NCI-H1694 treated with DMSO at 0.1 percent for 48 hours (cell line): ENCODE measurements around the gene CAMTA1.
"Not testable (repeated sequence)": the region's sequence is repeated elsewhere in the genome, so short reads cannot be mapped to it uniquely, and the experiment has no call there.

Source experiments
- DNase-seq: peaks from one replicate; lab custom pipeline; 2025; lab: John Stamatoyannopoulos, UW

Gene CAMTA1

DNA sequence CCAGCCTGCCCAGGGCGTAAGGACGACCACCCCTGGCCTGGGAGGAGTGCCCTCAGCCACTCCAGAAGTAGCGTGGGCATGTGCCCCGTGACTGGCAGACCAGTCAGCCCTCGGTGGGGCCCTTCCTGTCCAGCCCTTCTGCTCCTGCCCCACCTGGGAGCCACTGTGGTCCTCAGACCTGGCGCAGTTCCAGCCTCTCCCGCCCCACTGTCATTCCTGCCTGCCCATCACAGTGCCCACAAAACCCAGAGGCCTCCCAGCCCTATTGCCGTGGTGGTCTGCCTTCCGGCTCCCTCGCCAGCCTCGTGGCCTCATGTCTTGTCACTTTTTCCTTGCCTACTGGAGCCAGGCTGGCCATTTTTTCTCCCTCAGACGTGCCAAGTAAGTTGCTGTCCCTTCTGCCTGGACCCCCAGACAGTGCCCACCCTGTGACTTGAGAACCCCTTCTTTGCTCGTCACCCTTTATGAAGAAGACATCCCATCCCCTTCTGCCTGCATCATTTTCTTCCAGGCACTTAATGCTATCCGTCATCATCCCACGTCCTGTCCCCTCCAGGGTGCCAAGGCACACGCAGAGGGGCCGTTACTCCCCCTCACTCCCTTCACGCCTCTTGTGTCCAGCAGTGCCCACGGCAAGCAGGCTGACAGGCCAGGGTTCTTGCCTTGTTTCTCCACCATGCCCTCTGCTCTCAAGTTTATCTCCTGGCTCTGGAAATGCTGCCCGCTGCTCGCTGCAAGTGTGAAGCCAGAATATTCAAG is 122.6 kb downstream of the CAMTA1 start:
- no peak for DNase-seq

DNA sequence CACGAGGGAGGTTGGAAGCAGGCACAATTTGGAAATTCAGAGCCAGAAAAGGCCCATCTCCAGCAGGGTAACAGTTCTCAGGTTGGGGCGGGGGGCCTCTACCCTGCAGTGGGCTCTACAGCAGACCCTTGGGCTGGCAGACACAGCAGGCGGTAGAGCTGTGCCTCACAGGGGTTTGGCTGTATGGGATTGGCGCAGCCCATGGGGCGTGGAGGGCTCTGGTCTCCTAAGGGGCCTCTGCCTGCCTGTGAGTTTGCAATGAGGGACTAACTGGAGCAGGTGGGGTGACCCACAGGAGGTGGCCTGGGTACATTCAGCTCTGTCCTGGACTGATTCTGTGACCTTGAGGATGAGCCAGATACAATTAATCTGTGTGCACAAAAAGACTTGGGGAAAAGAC is 124.1 kb downstream of the CAMTA1 start:
- no peak for DNase-seq

DNA sequence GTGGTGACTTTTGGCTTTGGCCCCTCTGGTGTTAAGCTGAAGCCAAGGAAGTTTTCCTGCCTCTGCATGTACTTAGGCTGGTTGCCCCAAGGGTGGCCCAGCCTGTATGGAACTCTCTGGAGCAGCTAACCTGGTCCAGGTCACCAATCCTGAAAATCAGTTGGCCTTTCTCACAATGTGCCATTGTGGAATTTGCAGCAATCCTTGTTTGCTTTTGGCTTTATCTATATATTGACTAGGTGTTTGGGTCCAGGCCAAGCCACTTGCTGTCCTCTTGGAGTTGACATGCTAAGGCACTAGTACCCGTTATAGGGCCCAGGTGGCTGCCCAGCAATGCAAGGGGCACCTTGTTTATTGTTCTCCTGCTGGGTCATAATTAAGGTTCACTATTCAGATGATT is 124.6 kb downstream of the CAMTA1 start:
- no peak for DNase-seq

DNA sequence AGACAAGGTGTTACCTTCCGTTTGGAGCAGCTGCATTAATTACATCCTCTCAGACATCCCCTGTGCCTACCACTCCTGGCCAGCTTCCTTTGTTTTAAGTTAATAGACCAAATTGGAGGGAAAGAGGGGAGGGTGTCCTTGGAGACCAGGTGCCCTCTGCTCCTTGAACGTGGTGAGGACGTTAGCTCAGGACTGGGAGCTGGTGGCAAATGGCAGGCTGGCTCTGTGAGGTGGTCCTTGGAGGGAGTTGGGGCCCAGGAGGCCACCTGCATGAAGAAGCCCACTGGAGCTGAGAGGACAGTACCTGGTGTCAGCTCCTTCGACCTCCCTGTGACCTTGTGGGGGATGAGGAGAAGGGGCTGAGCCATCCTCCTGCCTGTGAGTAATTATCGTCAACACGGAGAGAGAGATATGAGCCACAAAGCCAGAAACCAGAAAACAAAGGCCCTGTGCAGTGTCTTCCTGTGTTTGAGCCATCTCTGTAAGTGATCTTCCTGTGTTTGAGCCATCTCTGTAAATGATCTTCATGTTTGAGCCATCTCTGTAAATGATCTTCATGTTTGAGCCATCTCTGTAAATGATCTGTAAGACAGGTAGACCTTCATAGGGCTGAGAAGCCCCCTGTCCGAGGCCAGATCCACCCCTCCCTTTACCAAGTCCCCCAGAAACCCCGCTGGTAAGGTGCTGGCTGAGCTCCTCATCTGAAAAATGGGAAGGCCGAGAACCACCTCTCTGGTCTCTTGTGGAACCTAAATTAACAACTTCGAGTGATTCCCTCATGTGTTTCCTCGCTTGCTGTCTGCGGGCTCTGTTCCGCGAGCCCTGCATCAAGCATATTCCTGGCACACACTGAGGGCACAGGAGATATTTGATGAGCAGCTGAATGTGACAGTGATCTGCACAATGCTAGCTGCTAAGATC is 126.0 kb downstream of the CAMTA1 start:
- DNase-seq: no peak

DNA sequence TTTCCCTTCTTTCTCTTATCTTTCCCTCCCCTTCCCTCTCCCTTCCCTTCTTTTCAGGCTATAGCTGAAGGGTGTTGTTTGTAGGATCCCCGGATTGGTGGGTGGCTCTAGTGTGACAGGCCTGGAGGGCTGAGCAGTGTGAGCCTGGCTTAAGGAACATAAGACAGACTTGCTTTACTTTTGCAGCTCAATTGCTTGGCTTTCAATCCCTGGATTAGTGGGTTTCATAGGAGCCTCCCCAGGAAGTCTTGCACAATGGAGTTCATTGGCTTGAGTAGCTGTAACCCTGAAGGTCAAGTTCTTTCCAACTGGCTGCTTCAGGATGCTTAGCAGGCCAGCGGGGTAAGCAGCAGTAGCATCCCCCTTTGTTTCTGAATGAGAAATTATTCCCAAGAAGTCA is 126.7 kb downstream of the CAMTA1 start:
- DNase-seq: no peak

DNA sequence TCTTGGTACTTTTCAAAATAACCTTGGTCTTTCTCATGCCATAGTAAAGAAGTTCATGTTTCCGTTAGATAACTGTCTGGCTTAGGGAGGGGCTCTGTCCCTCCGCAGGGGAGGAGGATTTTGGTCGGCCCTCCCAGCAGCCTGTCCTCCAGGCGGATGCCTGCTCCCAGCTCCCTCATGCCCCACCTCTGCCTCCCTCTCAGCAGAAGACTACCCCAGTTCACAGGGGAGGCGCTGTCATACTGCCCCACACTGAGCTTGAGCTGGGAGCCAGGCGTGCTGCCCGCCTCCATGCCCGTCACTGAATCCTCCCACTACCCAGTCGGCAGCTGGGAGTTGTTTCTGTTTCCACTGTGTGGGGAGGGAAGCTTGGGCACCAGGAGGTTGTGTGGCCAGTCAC is 127.3 kb downstream of the CAMTA1 start:
- no peak for DNase-seq

DNA sequence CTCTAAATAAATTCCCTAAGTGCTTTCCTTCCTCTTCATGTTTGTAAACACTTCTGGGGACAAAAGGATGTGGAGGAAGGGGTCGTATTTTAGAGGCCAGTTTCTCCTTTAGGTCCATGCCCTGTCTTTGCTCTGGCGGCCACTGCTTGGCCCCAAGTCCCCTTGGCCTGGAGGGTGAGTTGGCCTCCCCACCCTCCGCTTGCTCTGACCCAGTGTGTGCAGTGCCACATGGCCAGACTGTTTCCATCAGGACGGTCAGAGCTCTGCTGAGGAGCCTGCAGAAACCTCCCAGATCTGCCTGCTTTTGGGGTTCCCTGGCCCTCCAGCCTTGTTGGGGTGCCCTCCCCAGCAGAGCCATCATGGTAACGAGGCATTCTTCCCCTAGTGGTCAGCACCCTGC is 127.8 kb downstream of the CAMTA1 start:
- no peak for DNase-seq

DNA sequence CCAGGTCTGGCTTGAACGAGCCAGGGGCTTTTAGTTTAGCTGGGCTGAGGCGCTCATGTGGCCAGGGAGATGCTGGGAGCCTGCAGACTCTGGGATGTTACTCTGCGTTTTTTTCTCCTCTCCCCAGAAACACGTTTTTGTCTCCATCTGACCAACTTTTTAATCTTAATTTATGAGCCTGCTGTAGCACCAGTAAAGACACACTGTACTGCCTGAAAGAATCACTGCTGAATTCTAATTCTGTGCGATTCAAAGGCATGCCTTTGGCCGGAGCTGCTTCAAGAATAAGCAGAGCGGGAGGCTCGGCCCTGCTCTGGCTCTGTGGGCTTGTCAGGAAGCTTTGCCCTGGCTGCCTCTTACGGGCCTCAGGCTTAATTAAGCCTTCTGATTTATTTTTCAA is 129.5 kb downstream of the CAMTA1 start:
- no peak for DNase-seq

DNA sequence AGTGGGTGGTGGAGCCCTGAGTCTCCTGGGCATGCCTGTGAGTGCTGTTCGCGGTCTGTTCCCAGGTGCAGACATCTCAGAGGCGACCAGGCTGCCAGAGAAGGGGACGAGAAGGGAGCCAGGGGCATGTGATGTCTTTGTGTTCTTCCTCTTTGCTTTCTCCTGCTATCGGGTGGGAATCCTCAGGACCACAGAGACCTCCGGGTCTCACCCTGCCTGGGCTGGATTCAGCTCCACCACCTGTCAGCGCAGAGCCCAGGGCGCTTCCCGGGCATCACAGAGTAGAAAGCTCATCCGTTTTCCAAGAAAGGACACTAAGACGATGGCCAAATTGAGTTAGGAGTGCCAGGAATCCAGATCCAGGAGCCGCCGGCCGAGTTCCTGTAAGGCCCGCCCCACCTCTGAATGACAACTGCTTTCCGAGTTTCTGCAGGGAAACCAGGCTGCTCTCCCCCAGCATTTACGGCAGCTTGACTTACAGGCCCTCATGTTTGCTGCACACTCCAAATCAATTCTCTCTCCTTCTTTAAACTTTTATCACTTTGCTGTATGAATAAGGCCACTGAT is 130.8 kb downstream of the CAMTA1 start:
- DNase-seq: no peak

DNA sequence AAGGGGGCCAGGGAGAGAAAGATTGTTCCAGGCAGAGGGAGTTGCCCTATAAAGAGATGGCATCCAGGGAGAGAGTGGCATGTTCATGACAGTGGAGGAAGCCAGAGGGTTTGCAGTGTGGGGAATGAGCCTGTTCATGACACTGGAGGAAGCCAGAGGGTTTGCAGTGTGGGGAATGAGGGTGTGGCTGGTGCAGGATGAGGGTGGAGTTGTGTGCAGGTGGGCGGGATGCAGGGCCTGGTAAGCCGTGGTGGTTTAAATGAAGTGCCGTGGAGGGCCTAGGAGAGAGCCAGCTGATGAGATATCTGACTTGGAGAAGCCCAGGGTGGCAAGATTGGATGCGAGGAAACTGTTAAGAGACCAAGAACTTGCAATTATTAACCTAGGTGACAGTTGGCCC is 131.8 kb downstream of the CAMTA1 start:
- no peak for DNase-seq

DNA sequence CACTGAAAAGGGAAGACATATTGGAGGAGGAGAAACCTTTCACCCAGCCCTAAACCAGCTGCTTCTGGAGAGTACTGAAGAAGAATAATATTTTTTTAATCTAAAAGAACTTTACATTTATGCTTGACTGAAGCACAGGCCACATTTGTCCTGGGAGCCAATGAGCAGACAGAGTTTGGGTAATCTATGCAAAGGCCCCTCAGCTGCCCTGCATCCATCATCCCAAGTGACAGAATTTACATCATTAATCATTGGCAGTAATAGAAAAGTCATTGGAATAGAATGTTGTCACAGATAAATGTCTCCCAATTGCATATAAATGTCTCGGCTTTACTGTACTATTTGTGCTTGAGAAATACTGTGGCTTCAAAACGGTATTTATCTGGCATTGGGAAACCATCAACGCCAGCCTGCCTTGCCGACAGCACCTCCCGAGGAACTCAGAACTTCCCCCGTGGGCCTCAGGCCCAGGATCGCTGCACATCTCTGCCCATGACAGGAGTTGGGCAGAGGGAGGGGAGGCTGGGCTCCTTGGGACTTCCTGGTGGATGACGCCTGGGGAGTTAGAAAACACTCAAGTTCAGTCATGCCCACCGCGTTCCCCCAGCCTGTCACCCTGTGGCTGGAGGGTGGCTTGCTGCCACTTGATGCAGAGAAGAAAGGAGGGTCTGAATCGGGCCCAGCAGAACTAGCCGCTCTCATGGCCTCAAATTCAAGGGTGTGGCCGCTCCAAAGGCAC is 133.1 kb downstream of the CAMTA1 start:
- DNase-seq: no peak

DNA sequence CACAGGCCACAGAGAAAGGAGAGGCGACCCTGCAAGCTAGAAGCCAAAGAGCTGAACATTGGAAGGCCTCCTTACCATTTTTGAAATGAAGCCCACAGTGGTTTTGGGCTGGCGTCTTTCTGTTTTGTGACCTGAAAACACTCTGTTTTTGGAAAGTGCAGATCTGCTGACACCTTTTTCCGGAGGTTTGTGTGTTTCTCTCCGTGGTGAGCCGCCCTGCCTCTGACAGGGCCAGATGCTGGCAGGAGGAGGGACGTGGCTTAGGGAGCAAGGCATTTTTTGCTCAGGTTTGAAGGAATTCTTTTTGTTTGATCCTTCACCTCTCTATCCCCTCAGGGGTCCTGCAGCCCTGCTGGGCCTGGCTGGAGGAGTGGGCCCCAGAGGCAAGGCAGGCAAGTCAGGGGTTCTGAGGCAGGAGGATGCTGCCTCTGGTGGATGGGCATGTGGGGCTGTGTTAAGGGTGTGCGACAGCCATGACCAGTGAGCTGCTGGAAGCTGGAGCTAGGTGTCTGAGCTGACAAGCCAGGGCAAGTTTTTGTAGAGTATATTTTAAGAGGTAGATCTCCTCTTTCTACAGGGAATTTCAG is 133.8 kb downstream of the CAMTA1 start:
- no peak for DNase-seq

DNA sequence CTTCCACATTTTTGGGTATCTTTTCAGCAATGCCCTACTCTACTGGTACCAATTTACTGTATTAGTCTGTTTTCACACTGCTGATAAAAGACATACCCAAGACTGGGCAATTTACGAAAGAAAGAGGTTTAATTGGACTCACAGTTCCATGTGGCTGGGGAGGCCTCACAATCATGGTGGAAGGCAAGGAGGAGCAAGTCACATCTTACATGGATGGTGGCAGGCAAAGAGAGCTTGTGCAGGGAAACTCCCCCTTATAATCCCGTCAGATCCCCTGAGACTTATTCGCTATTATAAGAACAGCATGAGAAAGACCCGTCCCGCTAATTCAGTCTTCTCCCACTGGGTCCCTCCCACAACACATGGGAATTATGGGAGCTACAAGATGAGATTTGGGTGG is 136.3 kb downstream of the CAMTA1 start:
- not testable (repeated sequence) for DNase-seq

DNA sequence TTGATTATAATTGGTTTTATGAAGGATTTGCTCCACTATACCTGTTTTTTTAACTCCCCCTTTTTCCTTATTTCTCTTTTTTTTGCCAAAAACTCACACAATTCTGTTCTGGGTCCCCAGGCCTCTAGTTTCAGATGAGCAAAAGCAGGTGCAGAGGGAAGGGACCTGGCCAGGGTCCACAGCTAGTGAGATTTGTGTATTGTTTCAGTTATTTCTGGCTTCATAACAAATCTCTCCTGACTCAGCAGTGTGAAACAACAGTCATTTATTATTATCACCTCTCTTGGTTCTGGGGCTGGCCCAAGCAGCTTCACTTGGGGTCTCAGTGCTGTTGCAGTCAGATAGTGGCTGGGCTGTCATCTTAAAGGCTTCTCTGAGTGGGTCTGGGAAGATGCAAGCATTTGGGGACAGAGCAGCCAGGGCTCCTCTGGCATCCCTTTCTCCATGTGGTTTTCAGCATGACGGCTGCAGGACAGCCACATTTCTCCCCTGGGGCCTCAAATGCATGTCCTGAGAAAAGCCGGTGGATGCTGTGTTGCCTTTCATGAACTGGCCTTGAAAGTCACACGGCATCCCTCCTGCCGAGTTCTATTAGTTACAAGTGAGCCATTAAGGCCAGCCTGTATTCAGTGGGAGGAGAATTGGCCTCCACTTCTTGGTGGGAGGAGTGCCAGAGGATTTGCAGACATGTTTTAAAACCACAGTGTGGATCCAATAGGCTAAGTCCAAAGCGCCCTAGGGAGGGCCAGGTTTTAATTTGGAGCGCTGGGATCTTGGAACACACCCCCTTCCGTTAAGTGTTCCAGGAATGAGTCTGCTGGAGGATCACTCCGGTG is 137.1 kb downstream of the CAMTA1 start:
- no peak for DNase-seq

DNA sequence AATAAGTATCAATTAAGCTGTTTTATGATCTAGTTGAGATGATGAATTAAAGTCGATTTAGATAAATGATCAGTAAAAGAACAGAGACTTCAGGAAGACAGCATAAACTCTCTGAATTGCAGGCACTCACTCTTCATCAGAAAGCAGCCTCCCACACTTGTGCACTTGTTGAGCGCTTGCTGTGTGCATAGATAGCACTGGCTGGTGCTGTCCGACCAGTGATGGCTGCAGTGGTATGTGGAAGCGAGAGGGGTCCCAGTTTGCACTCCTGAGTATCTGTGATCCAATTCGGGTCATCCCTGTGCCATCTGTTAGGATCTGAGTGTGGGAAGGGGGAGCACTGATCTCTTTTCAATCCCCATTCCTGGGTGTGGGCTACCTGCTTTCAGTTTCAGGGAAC is 137.8 kb downstream of the CAMTA1 start:
- no peak for DNase-seq

DNA sequence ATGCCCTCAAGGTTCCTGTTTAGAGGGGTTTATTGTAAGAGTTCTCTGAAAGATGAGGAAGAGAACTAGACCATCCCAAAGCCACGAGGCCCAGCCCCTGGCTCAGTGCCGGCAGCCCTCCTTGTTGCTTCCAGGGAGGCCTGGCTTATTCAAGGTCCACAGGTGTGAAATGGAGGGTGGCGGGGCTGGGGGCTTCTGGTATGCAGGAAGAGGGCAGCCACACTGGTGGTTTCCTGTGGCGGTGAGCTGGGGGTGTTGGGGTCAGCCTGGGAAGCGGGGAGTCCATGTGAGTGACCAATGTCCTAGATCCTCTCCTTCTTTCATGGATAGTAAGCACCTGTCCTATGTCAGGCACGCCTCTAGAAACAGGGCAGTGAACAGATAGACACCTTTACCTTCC is 138.2 kb downstream of the CAMTA1 start:
- DNase-seq: no peak

DNA sequence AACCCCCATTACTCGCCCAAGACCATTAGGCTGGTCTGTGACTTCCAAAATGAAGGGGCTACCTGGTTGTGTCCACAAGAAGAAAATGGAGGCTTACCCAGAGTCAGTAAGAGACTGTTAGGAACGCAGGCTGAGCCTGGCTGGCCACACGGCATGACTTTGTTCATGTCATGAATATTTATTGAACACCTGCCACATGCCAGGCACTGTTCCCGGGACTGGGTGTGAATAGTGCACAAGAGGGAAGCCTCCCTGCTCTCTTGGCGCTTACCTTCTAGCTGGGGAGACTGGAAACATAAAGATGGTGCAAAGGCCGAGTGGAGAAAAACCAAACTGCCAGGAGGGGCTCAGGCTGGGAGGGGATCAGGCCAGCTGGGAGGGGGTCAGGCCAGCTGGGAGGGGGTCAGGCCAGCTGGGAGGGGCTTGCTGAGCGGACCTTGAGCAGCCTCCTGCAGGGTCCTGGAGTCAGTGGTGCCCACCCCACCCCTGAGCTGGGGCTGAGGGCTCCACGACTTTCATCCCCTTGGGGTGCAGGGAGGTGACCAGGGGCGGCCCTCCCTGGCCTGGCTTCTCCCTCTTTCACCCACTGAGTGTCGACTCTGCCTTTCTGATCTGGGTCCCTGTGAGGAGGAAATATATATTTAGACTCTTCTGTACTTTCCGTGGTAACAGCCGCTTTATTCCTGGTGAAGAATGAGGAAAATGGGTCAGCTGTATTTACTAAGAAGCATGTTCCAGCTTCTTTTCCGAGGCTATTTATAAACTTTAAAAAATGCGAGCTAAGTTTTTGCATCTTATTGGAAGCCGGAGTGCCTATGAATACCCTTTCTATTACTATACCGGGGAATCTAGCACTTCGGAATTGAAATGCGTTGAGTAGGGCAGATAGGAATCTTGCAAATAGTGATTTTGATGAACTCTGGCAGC is 139.0 kb downstream of the CAMTA1 start:
- no peak for DNase-seq

DNA sequence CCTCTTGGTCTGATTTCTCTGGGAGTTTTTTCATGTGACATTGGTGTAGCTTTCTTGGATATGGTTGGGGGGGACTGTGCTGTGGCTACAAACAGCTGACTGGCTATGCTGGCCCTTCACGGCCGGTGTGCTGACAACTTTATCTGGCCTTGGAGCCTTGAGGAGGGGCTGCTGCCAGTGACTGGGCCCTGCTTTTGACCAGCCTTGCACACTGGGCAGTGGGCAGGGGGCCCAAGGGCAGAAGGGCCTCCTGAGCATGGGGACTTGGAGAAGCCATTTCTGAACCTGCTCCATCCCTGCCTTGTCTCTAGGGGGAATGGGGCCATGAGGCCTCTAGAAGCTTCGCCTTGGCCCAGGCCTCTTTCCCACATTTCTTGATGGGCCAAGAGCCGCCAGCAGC is 139.6 kb downstream of the CAMTA1 start:
- DNase-seq: no peak

DNA sequence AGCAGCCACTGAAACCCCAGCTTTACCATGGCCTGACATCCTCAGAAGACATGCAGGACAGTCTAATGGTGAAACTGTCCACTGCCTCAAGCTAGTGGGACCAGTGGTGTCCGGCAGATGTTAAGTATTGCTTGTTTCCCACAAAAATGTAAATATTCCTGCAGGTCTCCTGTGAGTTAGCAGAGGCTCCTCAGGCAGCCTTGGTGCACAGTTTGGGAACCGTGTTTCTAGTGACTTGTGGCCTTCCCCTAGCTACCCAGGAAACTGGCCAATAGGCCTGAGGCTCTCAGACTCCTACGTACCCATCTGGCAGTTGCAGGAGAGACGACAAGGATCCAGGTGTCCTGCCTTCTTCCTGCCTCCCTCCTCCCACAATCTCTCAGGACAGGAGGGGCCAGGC is 142.4 kb downstream of the CAMTA1 start:
- DNase-seq: no peak
